ENCODE results near the gene TCF12.

The TCF12 gene

DNA sequence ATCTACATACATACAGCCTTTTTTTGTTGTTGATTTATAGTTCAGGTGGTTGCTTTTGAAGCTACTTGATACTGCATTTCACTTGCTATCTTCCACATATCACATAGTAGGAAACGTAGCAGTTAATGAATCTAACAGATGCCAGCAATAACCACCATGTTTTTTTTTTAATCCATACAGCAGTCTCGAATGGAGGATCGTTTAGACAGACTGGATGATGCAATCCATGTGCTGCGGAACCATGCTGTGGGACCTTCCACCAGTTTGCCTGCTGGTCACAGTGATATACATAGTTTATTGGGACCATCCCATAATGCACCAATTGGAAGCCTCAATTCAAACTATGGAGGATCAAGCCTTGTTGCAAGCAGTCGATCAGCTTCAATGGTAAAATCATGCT, 334.6 kb downstream of the TCF12 start:
- peak; percentile 20 for DNase-seq (ENCODE audit: low spot score)

DNA sequence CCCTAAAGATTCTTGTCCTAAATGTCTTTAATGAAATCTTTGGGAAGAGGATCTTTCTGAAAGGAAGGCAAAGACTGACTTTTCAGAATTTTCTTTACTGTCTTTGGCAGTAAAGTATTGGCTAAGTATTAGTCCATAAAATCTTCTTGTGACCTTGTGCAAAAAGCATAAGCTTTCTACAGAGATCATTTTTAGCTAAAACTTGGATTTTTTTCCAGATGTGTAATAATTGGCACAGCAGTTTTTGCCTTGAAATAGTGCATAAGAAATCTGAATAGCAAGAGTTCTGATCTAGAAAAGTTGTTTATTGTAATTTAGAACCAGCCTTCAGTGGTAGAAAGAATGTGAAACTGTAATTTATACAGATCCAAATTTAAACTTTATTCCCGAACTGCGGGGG, 335.1 kb downstream of the TCF12 start:
- no peak for DNase-seq (ENCODE audit: low spot score)

DNA sequence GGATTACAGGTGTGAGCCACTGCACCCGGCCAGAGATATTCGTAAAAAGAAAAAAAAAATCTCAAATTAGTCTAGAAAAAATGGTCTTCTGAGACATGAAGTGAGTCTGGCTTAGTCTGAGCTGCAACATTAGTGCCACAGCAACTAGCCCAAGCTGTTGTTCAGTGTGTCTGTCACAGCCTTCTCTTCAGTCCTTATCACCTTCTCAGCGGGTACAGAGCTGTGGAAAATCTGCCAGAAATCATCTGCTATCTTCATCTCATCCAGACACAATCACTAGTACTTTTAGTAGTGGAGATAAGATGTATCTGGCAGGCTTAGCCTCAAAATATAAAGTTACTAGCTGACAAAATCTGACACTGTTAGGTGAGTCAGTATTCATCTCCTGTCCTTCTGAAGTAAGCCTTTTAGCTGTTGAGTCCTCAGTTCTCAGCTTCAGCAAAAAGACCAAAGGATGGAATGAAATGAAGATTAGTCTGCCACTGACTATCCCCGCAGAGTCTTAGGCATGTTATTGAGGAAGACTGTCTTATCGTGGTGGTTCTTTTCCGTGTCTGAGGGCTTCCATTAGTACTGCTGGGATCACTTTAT, 337.4 kb downstream of the TCF12 start:
- no peak for DNase-seq (ENCODE audit: low spot score)

DNA sequence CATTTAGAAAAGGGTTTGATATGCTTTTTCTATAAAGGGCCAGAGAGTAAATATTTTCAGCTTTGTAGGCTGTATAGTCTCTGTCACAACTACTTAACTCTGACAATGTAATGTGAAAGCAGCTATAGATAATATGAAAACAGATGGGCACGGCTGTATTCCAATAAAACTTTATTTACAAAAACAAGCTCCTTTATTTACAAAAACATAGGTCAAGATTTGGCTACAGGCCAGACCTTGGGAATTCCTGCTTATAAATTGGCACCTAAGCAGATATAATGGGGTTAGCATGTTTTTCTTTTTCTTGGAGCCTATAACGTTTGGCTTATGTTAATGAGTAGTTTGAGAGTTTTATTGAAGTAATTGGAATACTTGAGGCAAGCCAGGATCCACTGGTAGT, 338.5 kb downstream of the TCF12 start:
- DNase-seq (ENCODE audit: low spot score) = no peak

DNA sequence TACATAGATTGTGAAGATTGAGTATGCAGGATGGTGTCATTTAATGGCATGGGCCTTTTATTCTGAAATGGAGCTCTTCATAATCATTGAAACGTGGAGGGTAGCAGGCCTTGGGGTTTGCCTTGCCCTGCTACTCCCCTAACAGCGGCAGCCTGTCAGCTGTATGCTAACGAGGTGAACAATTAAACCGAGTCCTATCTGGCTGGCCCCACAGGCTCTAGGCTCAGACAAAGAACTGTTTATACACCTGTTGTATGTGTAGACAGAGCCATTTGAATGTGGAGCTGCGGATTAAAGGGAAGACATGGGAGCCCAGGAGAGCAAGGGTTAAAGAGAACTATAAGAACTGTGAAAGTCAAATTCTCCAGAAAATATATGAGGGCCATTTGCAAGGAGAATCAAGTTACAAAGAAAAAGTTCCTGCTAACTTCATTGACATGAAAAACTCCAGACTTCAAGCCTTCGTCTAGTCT, 341.2 kb downstream of the TCF12 start:
- peak; percentile 70 for DNase-seq (ENCODE audit: low spot score)

DNA sequence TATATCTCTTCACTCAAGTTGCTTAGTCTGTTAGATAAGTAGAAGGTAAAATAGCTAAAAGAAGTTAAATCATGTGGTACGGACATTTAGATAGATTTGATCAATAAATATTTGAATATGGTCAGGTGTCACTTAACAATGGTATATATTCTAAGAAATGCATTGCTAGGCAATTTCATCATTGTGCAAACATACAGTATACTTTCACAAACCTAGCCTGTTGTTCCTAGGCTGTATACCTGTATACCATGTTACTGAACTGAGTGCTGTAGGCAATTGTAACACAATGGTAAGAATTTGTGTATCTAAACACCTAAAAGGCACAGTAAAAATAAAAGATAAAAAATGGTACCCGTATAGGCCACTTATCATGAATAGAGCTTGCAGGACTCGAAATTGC, 345.1 kb downstream of the TCF12 start:
- no peak for DNase-seq (ENCODE audit: low spot score)

DNA sequence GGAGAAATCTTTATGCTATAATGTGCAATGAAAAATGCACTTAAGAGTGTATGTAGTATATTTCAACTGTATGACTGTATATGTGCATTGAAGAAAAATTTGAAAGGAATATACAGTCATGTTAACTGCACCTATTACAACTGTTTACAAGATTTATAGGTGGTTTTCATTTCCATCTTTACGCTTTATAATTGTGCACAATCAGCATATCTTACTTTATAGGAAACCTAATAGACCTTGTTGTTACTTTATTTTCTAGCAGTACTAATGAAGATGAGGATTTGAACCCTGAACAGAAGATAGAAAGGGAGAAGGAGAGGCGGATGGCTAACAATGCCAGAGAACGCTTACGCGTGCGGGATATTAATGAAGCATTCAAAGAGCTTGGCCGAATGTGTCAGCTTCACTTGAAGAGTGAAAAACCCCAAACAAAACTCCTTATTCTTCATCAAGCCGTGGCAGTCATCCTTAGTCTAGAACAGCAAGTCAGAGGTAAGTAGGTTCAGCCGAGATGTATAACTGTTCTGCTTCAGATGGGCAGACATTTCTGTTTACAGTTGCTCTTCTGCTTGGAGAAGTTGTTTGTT, 354.4 kb downstream of the TCF12 start:
- no peak for DNase-seq (ENCODE audit: low spot score)

DNA sequence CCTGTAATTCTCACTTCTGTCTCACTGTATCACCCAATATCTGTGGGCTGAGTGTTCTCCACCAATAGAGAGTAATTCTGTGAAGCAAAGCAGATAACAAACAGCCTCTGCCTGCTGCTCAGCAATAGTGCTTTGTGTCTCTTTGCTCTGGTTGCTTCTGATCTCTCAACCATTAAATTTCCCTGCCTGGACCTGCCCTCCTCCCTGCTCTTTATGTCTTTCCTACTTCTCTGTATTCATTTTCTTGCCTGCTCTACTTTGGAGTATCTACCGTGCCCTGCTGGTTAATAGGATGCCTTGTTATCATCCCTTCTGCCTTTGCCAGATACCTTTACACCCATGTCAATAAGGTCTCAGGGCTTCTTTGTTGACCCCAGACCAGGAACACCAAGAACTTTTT, 355.0 kb downstream of the TCF12 start:
- DNase-seq (ENCODE audit: low spot score) = no peak

DNA sequence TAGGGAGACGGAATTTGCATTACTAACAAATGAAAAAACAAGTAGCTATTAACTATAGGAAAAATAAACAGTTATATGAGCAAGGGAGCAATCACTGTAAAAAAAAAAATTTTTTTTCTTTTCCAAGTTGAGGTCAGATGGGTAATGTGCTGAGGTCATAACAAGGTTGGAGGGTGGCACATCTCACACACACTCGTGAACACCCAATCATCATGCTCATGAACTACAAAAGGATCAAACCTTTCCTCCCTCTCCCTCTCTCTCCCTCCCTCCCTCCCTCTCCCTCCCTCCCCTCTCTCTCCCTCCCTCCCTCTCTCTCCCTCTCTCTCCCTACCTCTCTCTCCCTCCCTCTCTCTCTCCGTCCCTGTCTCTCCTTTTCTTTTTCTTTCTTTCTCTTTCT, 360.0 kb downstream of the TCF12 start:
- no peak for DNase-seq (ENCODE audit: low spot score)

DNA sequence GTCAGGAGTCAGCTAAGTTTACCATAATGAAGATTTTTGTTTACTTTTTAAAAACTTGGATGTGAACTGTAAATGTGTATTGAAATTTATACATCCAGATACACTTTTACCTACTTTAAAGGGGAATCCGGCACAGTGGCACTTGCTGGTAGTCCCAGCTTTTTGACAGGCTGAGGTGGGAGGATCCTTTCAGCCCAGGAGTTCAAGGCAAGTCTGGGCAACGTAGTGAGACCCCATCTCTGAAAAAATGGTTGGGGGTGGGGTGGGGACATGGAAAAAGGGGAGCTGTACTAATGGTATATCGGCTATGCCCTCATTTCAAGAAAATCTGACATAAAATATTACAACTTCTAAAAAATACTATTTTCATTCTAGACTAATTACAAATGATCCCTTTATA, 362.0 kb downstream of the TCF12 start:
- DNase-seq (ENCODE audit: low spot score) = no peak

DNA sequence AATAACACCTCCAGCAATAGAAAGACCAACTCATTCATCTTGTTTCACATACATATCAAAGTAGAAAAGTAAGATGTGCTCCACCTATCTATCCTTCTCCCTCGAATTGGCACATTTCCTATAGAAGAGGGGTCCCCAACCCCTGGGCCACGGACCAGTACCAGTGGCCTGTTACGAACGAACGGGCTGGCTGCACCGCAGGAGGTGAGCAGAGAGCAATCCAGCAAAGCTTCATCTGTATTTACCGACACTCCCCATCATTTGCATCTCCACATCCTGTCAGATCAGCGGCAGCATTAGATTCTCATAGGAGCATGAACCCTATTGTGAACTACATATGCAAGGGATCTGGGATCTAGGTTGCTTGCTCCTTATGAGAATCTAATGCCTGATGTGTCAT, 362.9 kb downstream of the TCF12 start:
- DNase-seq (ENCODE audit: low spot score) = no peak

DNA sequence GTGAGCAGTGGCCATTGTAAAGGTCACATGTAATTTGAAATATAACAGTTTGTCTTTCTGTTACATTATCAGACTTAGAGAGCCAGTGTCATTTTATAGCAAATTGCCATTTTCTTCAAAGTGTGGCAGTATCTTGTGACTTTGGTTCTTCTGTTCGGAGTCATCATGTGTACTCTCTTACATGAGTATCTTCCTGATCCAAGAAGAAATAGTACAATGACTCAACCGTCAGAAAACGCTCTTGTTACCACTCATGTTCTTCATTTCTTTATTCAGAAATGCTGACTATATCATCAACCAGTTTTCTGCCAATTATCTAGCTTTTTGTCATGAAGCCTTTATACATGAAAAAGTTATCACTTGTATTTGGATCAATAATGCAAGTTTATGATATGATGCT, 364.2 kb downstream of the TCF12 start:
- no peak for DNase-seq (ENCODE audit: low spot score)

DNA sequence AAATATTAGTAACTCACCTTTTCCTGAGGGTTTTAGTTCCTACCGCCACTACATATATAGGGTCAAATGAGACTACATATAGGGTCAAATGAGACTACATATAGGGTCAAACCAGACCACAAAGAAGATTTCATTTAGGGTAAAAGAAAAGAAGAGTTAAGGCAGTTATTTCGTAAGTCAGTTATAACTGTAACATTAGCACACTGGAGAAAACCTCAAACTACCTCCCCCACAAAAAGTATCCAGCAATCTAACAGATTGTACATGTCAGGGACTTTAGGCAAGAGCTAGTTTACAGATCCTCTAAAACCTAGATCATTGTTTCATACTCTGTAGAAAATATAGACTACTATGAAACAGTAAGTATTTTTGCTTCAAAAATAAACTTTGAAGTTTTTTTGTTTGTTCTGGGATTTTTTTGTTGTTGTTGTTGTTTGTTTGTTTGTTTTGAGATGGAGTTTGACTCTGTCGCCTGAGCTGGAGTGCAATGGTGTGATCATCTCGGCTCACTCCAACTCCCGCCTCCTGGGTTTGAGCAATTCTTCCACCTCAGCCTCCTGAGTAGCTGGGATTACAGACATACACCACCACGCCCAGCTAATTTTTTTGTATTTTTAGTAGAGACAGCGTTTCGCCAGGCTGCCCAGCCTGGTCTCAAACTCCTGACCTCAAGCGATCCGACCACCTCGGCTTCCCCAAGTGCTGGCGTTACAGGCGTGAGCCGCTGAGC, 365.5 kb downstream of the TCF12 start:
- no peak for DNase-seq (ENCODE audit: low spot score)

DNA sequence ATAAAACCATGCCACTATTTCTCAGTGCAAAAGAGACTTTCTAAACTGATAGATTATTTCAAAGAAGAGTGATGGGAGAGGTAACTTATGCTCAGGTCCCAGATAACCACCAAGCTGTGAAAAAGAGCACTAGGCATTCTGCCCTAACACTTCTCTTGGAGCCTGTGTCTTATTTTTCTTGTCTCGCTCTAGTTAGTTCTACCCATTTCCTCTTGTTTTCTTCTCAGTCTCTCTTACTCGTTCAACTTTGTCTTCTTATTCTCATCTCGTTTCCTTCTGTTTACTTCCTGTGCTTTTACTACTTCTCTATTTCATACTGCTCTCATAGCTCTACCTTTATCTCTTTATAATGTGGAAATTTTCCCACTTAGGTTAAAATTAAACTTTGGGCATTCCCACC, 366.1 kb downstream of the TCF12 start:
- DNase-seq (ENCODE audit: low spot score) = no peak

DNA sequence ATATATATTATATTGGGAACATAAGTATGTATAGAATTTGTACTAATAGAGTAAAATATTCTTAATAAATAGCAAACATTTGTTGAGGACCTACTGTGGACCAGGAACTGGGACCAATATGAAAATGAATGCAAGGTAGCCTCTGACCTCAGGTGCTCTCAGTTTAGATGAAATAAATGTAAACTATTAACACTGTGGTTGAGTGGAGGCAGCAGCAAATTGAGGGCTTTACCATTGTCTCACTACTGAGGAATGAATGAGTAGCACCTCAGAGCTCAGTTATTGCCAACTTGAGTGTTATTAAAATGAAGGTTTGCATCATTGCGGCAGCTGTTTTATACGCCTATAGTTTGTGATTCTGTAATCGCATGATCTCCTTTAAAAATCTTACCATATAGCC, 366.9 kb downstream of the TCF12 start:
- DNase-seq (ENCODE audit: low spot score) = no peak

DNA sequence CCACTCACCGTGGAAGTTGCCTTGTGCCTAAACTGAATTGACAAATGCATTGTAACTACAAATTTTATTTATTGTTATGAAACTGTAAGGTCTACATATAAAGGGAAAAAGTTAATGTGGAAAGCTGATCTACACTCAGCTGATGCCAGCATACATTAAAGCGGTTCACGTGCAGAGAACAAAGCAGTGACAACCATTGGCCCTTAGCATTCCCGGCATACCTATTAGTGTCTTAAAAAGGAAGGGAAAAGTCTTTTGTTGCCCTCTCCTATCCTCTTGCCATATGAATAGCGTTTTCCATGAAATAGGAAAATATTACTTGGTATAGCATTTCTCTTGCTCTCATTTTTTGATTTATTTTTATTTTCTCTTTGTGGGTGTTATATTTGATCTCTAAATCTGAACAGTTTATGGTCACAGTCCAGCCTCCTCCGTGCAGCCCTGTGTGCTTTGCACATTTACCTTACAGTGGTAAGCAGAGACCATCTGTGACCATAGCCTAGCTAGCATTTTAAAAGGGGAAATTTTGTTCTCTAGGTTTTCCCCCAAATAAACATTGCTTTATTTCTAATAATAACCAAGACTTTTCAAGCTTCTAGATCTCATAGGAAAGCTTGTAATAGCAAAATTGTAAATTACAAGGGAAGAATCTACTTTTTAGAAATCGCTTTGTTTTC, 368.1 kb downstream of the TCF12 start:
- DNase-seq (ENCODE audit: low spot score) = no peak

DNA sequence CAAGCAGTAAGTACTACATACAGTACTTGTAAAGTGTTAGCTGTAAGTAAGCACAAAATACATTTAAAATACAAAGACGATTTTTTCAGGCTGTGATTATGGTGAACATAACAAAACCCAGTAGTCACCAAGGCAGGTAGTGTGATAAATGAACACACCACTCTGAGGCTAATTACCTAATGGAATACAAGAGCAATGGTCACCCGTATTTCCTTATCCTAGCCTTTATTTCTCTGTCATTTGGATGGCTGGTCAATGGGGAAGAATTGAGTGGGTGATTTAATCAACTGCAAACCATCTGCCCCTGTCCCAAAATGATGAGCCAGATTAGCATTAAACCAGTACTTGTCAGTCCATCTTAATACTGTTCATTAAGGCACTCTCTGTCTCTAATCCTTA, 368.7 kb downstream of the TCF12 start:
- DNase-seq (ENCODE audit: low spot score) = no peak

DNA sequence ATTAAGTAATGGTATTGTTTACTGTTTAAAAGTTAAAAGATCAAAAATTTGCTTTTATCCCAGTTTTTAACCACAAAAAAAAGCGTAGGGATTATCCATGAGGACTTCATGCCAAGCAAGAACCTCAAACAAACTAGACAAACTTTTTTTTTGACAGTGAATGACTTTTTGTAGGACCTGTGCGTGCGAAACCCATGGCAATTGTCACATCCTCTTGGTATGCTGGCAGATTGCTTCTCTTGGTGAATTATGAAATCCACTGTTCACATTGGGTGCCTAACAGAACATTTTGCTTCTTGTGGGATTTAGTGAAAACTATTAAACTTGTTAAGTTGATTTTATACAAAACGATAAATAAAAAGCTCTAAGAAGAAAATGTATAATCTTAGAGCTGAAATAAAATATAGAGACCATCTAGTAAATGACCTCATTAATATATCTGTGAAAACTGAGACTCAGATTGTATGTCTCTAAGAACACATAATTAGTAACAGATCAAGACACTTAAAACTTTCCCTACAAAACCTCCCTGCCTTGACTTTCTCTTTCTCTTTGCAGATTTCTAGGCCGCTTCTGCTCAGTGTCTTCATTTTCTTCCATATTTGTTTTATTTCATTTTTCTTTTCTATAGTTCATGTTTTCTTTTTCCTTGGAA, 370.6 kb downstream of the TCF12 start:
- no peak for DNase-seq (ENCODE audit: low spot score)

DNA sequence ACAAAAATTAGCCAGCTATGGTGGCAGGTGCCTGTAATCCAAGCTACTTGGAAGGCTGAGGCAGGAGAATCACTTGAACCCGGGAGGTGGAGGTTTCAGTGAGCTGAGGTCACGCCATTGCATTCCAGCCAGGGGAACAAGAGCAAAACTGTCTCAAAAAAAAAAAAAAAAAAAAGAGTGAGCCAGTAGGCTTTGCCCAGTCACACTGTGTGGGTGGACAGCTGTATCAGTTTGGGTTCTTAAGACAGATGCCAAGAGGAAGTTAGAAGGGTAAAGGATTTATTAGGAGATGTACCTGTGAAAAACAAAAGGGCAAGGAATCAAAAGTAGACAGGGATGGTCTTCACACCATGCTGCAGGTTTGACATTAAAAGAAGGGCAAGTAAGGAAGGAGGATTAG, 371.7 kb downstream of the TCF12 start:
- DNase-seq (ENCODE audit: low spot score) = no peak

DNA sequence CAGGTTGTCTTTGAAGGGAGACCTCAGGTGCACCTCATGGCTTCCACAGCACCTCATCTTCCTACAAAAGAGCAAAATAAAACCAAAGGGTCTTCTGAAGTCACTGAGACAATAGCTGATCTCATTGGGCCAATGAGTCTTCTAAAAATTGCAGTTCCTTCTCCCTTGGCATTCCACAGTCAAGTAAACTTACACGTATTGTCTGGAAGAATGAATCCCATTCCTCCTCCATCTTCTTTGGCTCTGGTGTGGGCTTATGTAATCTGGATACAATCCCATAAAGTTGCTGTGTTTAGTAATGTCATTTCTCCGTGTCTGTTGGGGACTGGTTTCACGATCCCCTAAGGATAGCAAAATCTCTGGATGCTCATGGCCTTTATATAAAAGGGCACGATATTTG, 372.4 kb downstream of the TCF12 start:
- no peak for DNase-seq (ENCODE audit: low spot score)

DNA sequence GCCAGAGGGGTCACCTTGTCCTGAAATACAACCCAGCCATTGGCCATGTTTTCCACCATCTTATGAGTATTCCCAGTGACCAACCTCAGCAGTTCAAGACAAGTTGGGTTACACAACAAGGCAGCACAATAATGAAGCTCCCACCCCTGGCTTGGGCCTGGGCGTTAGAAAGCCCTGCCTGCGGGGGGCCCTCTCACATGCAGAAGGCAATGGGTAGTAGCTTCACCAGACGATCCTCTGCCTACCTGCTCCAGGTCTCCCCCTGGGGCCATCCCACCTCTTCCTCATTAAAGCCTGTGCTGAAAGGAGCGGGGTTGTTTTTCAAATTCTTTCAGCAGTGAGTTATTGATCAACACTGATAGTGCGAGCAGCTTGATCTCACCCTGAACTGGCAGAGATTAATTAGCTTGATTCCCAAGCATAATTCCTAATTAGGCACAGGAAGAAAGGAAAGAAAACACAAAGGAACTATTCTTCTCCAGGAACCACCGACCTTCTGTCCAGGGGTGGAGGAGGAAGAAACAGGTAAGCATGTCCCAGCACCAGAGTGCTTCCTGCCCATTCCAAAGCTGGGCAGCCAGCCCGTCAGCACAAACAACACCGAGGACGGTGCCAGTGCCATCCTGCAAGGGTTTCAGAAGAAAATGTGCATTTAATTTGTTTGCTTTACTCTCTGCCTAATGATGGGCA, 378.2 kb downstream of the TCF12 start:
- DNase-seq (ENCODE audit: low spot score) = peak; percentile 42

DNA sequence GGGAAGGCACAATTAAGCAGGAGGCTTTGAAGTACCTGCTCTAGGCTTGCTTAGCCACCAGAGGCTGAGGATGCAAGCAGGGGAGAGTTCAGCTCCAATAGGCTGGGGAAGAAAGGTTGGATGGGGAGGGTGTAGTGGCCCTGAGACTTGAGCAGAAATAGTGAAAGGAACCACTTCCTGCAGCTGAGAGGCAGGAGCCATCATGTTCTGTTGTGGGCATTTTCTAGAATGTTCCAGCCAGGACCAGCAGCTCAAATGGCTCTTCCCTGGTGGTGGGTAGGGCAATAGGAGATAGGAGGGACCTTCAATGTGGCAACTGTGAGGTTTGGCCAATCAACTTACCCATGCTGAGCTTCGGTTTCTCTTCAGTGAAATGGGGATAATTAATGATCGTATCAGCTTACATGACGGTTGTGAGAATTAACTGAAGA, 378.7 kb downstream of the TCF12 start:
- DNase-seq (ENCODE audit: low spot score) = no peak

Data from iPS-NIHi11 (cell line).